K562 (cell line): ENCODE results near the gene ANAPC5. TPM values are rescaled to one million over a fixed set of nuclear protein-coding genes. Genes with fewer than 3 reads are reported as not detected.

Source experiments
- ATAC-seq: fragments of 200-7000 bp; cut with Tn5 transposase; 3 replicates; pipeline ENCODE4 v1.9.1; 2020; ENCODE audit warnings: moderate library complexity
- BruUV-seq: library from RNA; stranded (reverse); fragments of 400-500 nt; replicated peaks from 2 replicates; lab custom pipeline; 2021; lab: Mats Ljungman, UMichigan
- CTCF ChIA-PET: fragments of 300-600 bp; formaldehyde crosslinking; extraction: SDS; loops from one replicate; lab custom pipeline; 2021; ENCODE audit warnings: low intra/inter-chr PET ratio; lab: Yijun Ruan, JAX
- POLR2A ChIA-PET: fragments of 300-600, 350-650 bp; sonication (Branson Sonifier 250); formaldehyde crosslinking; extraction: SDS; loops from one replicate; lab custom pipeline; 2021; ENCODE audit warnings: antibody characterized with exemption, inconsistent platforms; lab: Yijun Ruan, JAX
- DNase-seq, 4 experiments: peaks; one replicate each; pipeline versions ENCODE4 v3.0.0 to v3.0.0-alpha.2; 2011 to 2018; ENCODE audit warnings: low spot score in 3 of 4, mixed read lengths in 3 of 4; ENCODE audit errors: extremely low read depth in 1 of 4
- FAIRE-seq: peaks from 2 replicates; lab custom pipeline; 2011; peaks lifted over from hg19 to GRCh38; lab: Jason Lieb, UNC
- H2AFZ ChIP-seq: 2 replicates; pipeline ENCODE4 v1.6.0; 2011; ENCODE audit warnings: low read depth, low read length, control low read depth, inconsistent platforms
- H3K27ac ChIP-seq: fragments of 200-600 bp; 3 replicates; pipeline ENCODE4 v1.8.0; 2011; ENCODE audit warnings: low read depth, mild to moderate bottlenecking, control low read depth, inconsistent platforms, low read length, moderate library complexity, mixed read lengths; ENCODE audit errors: extremely low read depth
- H3K27me3 ChIP-seq, 2 experiments: fragments of 300-600 bp in 1 of 2; 2 replicates in 1 of 2; 3 replicates in 1 of 2; pipeline versions ENCODE4 v1.6.0 to v1.8.0; 2011; ENCODE audit warnings: inconsistent platforms in 2 of 2, low read length in 2 of 2, mild to moderate bottlenecking in 1 of 2, mixed read lengths in 1 of 2, moderate library complexity in 1 of 2; ENCODE audit not compliant: control insufficient read depth in 2 of 2, insufficient read depth in 2 of 2
- H3K36me3 ChIP-seq: fragments of 300-600 bp; 3 replicates; pipeline ENCODE4 v1.8.0; 2011; ENCODE audit warnings: mild to moderate bottlenecking, low read length, inconsistent platforms; ENCODE audit not compliant: control insufficient read depth, insufficient read depth
- H3K4me1 ChIP-seq, 2 experiments: fragments of 200-600 bp in 1 of 2; replicated peaks in 1 of 2; 2 replicates in 1 of 2; 3 replicates in 1 of 2; pipeline versions ENCODE4 v1.5.1 to v1.8.0; 2011; ENCODE audit warnings: inconsistent platforms in 2 of 2, low read length in 2 of 2, mild to moderate bottlenecking in 1 of 2, mixed read lengths in 1 of 2, moderate library complexity in 1 of 2; ENCODE audit not compliant: control insufficient read depth in 2 of 2, insufficient read depth in 2 of 2
- H3K4me2 ChIP-seq: 2 replicates; pipeline ENCODE4 v1.6.1; 2011; ENCODE audit warnings: low read length, control low read depth, inconsistent platforms, mixed read lengths; ENCODE audit not compliant: insufficient read depth
- H3K4me3 ChIP-seq: fragments of 200-600 bp; sonication (generic), shearing (Covaris generic); 2 replicates; pipeline ENCODE4 v1.5.1; 2016; ENCODE audit warnings: control low read depth, inconsistent platforms
- H3K79me2 ChIP-seq: fragments of 200-600 bp; 3 replicates; pipeline ENCODE4 v1.8.0; 2011; ENCODE audit warnings: low read length, inconsistent platforms; ENCODE audit not compliant: control insufficient read depth, insufficient read depth
- H3K9ac ChIP-seq, 2 experiments: 2 replicates each; pipeline versions ENCODE4 v1.6.0 to v1.6.1; 2011; ENCODE audit warnings: low read depth in 2 of 2, low read length in 2 of 2, control low read depth in 1 of 2, inconsistent platforms in 1 of 2, mild to moderate bottlenecking in 1 of 2, mixed read lengths in 1 of 2; ENCODE audit not compliant: insufficient read depth in 1 of 2
- H3K9me1 ChIP-seq: one replicate; pipeline ENCODE4 v1.6.0; 2011; ENCODE audit warnings: inconsistent platforms, mild to moderate bottlenecking, low read length, moderate library complexity; ENCODE audit not compliant: control insufficient read depth, insufficient read depth
- H3K9me3 ChIP-seq: replicated peaks from 2 replicates; pipeline ENCODE4 v1.5.1; 2011; ENCODE audit warnings: low read depth, low read length, inconsistent platforms; ENCODE audit not compliant: control insufficient read depth, insufficient read depth
- H4K20me1 ChIP-seq: replicated peaks from 2 replicates; pipeline ENCODE4 v1.6.1; 2011; ENCODE audit warnings: low read length, inconsistent platforms, mixed read lengths; ENCODE audit not compliant: control insufficient read depth, insufficient read depth
- BRD9 ChIP-seq: fragments of 450-650 bp; IDR thresholded peaks from 2 replicates; pipeline ENCODE4 v1.6.1; 2018; ENCODE audit warnings: low read depth; ENCODE audit not compliant: partially characterized antibody
- CBFA2T2 ChIP-seq: fragments of 450-650 bp; conservative IDR thresholded peaks from 2 replicates; pipeline ENCODE4 v1.6.1; 2017; ENCODE audit warnings: mild to moderate bottlenecking
- CBFA2T3 ChIP-seq: fragments of 450-650 bp; IDR thresholded peaks from 2 replicates; pipeline ENCODE4 v1.6.1; 2017
- E2F3 ChIP-seq: fragments of 250-450 bp; sonication (Bioruptor Pico); IDR thresholded peaks from 2 replicates; pipeline ENCODE4 v1.4.0; 2020; ENCODE audit warnings: mild to moderate bottlenecking
- GATA2 ChIP-seq: sonication (generic); formaldehyde crosslinking; IDR thresholded peaks from 2 replicates; pipeline ENCODE4 v1.4.0; 2020; ENCODE audit warnings: mild to moderate bottlenecking, missing genetic modification reagents
- HDAC1 ChIP-seq, 2 experiments: fragments of 450-650 bp; IDR thresholded peaks; 2 replicates each; pipeline ENCODE4 v1.6.1; 2016 to 2017; ENCODE audit warnings: inconsistent platforms in 1 of 2, mild to moderate bottlenecking in 1 of 2, moderate library complexity in 1 of 2
- HDAC2 ChIP-seq: fragments of 450-650 bp; IDR thresholded peaks from 2 replicates; pipeline ENCODE4 v1.6.1; 2016; ENCODE audit warnings: mild to moderate bottlenecking
- L3MBTL2 ChIP-seq: fragments of 450-650 bp; IDR thresholded peaks from 2 replicates; pipeline ENCODE4 v1.6.1; 2016; ENCODE audit warnings: mild to moderate bottlenecking, moderate library complexity
- PBX2 ChIP-seq, 2 experiments: IDR thresholded peaks in 1 of 2; conservative IDR thresholded peaks in 1 of 2; 2 replicates each; pipeline ENCODE4 v1.6.1; 2016; ENCODE audit warnings: low read depth in 2 of 2, mild to moderate bottlenecking in 1 of 2, missing compliant biosample characterization in 1 of 2, missing genetic modification characterization in 1 of 2, moderate library complexity in 1 of 2
- RCOR1 ChIP-seq, 2 experiments: IDR thresholded peaks; 2 replicates each; pipeline ENCODE4 v1.6.1; 2012; ENCODE audit warnings: low read depth in 2 of 2, low read length in 2 of 2, borderline replicate concordance in 1 of 2, improper control_type of control experiment in 1 of 2
- SMARCA4 ChIP-seq: fragments of 450-650 bp; IDR thresholded peaks from 2 replicates; pipeline ENCODE4 v1.6.1; 2016
- ZNF217 ChIP-seq: sonication (generic); formaldehyde crosslinking; IDR thresholded peaks from 2 replicates; pipeline ENCODE4 v1.8.0; 2022; ENCODE audit warnings: mild to moderate bottlenecking, missing genetic modification reagents
- ZNF41 ChIP-seq: fragments of 250-450 bp; sonication (Bioruptor Pico); conservative IDR thresholded peaks from 2 replicates; pipeline ENCODE4 v1.4.0; 2020; ENCODE audit warnings: mild to moderate bottlenecking
- WGBS: fragments of 100-300 bp; shearing (Covaris generic); methylation state at CpG from one replicate; pipeline ENCODE4 v1.1.6; 2016; ENCODE audit warnings: low coverage, mixed read lengths; ENCODE audit not compliant: insufficient coverage; ENCODE audit errors: missing lambda C conversion rate; 5-methylcytosine and 5-hydroxymethylcytosine counted together
- in situ Hi-C: fragments of 300-500 bp; cut with MboI; formaldehyde crosslinking; loops from 4 replicates; pipeline ENCODE4 v1.15.0; 2018; ENCODE audit warnings: inconsistent platforms, mixed read lengths
- intact Hi-C: fragments of 100-400 bp; cut with micrococcal nuclease; formaldehyde crosslinking; loops from 2 replicates; pipeline ENCODE4 v1.14.2; 2022
- polyA plus RNA-seq, 8 experiments: library from polyadenylated mRNA; depleted of rRNA in 4 of 8; stranded (reverse) in 5 of 8; unstranded in 3 of 8; fragments of >200 nt; fragmentation: Nextera tagmentation in 2 of 8; fragmentation: Illumina TruSeq in 1 of 8; extraction: Ambion mirVana in 2 of 8; extraction: Trizol in 1 of 8; gene quantifications; 2 replicates each; pipeline versions ENCODE4 v1.2.1 to v1.2.3, GENCODE V29; 2011 to 2014; ENCODE audit warnings: inconsistent platforms in 1 of 8, missing spikeins in 1 of 8
- total RNA-seq, 7 experiments: library from RNA; depleted of rRNA in 6 of 7; stranded (reverse); fragments of >200 nt in 6 of 7; fragmentation: Illumina TruSeq in 2 of 7; extraction: Trizol in 2 of 7; gene quantifications; 2 replicates each; pipeline versions ENCODE4 v1.2.1 to v1.2.3, GENCODE V29; 2011 to 2021; ENCODE audit warnings: low replicate concordance in 1 of 7
- TF ChIP-seq, protein P1 (sequence below), 2 experiments: fragments of 450-650 bp; conservative IDR thresholded peaks; 2 replicates each; pipeline ENCODE4 v1.6.1; 2017; ENCODE audit warnings: mild to moderate bottlenecking in 2 of 2, moderate library complexity in 2 of 2
- TF ChIP-seq, protein P2 (sequence below): fragments of 250-450 bp; sonication (Bioruptor Pico); IDR thresholded peaks from 2 replicates; pipeline ENCODE4 v1.5.1; 2021; ENCODE audit warnings: mild to moderate bottlenecking

Gene ANAPC5
- total and polyA plus RNA-seq, 9 of the 15 experiments (the other 6 are each of a cell fraction or from before 2014, with no cell fraction given), result 136 to 315 (median 197) TPM

- H2AFZ ChIP-seq, result peak overlapping the region; percentile 79
- CTCF ChIA-PET, result interaction anchor here (0.6 kb wide), 1 partner anchor 127 kb away, joined by 3 read pairs; no protein-coding TSS in a partner anchor
- peak overlapping the region; percentile 64 for H3K4me2 ChIP-seq
- H3K9me3 ChIP-seq, result no peaks in the 10 kb centered on the region
- POLR2A ChIA-PET, result interaction anchor here (0.6 to 2.4 kb wide), 9 partner anchors 10 to 315 kb away, joined by 3 to 13 read pairs (median 3); partner anchors contain the start of gene ANAPC5
- 29% methylated on average over 10 of the region's 10 CpGs for WGBS
- peak; percentile 42 to 60 (median 46) for DNase-seq
- intact Hi-C loops (no loop called here), in situ Hi-C loops (no loop called here)
- no peaks in the 10 kb centered on the region for H4K20me1 ChIP-seq
- peak overlapping the region; percentile 56; the same call in 2 of the 3 replicates for H3K27ac ChIP-seq
- no peaks in the 10 kb centered on the region for H3K79me2 ChIP-seq
- no peak overlapping the region for H3K9ac ChIP-seq
- BruUV-seq, result no TSS peak
- no peak overlapping the region for H3K4me3 ChIP-seq
- no peaks in the 10 kb centered on the region for H3K36me3 ChIP-seq
- peak; percentile 24 for ATAC-seq
- H3K27me3 ChIP-seq, result no peaks in the 10 kb centered on the region
- H3K9me1 ChIP-seq, result no peaks in the 10 kb centered on the region
- FAIRE-seq, result peak; percentile 6
- H3K4me1 ChIP-seq, result peaks cover 7 to 16% of the 10 kb centered on the region in 2 experiments; a peak in 4 of 5 replicates
- TF ChIP-seq SMARCA4 (peak; percentile 50; the same call in 1 of the 2 replicates), HDAC1 (IDR thresholded peaks at IDR 0.05) (peak in 1 of 2 experiments; percentile 48; a peak in 2 of 4 replicates), GATA2 (CRISPR knock-in tag) (peak; percentile 59), L3MBTL2 (no peak), ZNF217 (CRISPR knock-in tag) (no peak), RCOR1 (IDR thresholded peaks at IDR 0.05; ENCODE audit: borderline replicate concordance in 1 of 2, low read depth in 2 of 2, low read length in 2 of 2) (peak in 1 of 2 experiments; percentile 53; a peak in 2 of 4 replicates), CBFA2T2 (peak; percentile 53), E2F3 (CRISPR knock-in tag) (no peak), PBX2 (CRISPR knock-in tag; IDR thresholded peaks at IDR 0.05; ENCODE audit: low read depth) (no peak), PBX2 (tag; conservative IDR thresholded peaks at IDR 0.05; ENCODE audit: low read depth) (peak; percentile 51), CBFA2T3 (peak; percentile 73), ZNF41 (no peak), BRD9 (no peak), HDAC2 (peak; percentile 42; the same call in 1 of the 2 replicates)
- TF ChIP-seq, protein P1, sequence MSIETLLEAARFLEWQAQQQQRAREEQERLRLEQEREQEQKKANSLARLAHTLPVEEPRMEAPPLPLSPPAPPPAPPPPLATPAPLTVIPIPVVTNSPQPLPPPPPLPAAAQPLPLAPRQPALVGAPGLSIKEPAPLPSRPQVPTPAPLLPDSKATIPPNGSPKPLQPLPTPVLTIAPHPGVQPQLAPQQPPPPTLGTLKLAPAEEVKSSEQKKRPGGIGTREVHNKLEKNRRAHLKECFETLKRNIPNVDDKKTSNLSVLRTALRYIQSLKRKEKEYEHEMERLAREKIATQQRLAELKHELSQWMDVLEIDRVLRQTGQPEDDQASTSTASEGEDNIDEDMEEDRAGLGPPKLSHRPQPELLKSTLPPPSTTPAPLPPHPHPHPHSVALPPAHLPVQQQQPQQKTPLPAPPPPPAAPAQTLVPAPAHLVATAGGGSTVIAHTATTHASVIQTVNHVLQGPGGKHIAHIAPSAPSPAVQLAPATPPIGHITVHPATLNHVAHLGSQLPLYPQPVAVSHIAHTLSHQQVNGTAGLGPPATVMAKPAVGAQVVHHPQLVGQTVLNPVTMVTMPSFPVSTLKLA (conservative IDR thresholded peaks at IDR 0.05), result 0 out of 4 replicates have a peak, but pooled peaks of 1 of the 2 experiments have one; percentile 17
- TF ChIP-seq, protein P2, sequence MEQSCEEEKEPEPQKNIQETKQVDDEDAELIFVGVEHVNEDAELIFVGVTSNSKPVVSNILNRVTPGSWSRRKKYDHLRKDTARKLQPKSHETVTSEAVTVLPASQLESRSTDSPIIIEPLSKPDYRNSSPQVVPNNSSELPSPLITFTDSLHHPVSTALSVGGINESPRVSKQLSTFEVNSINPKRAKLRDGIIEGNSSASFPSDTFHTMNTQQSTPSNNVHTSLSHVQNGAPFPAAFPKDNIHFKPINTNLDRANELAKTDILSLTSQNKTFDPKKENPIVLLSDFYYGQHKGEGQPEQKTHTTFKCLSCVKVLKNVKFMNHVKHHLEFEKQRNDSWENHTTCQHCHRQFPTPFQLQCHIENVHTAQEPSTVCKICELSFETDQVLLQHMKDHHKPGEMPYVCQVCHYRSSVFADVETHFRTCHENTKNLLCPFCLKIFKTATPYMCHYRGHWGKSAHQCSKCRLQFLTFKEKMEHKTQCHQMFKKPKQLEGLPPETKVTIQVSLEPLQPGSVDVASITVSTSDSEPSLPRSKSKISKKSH (CRISPR knock-in tag), result no peak
Measured at GRCh38 chr12:121391619-121392324, 39.6 kb upstream of the ANAPC5 start.
